ENCODE data around the gene MEGF8. TPM values are rescaled to one million over a fixed set of nuclear protein-coding genes. Genes with fewer than 3 reads are reported as not detected.

The MEGF8 gene
- total and polyA plus RNA-seq, 2 of the 13 experiments (the other 11 are each of a cell fraction or from before 2014, with no cell fraction given): 4.0 to 8.8 TPM

- DNase-seq (ENCODE audit: low spot score) (no peak), ATAC-seq (peak; percentile 72), FAIRE-seq (peak; percentile 63)
- Histone ChIP-seq H3K27me3 (ENCODE audit: control insufficient read depth in 1 of 2, insufficient read depth in 2 of 2, low read length in 2 of 2) (peaks cover 0 to 21% of the 10 kb centered on the region in 2 experiments; a peak in 3 of 5 replicates), H3K4me1 (ENCODE audit: insufficient read depth, low read length) (peaks cover 37% of the 10 kb centered on the region), H3K27ac (ENCODE audit: extremely low read length, insufficient read depth, low read length) (no peak overlapping the region), H3K79me2 (ENCODE audit: insufficient read depth, low read length) (no peaks in the 10 kb centered on the region), H3K9ac (ENCODE audit: insufficient read depth, low read depth, low read length) (peak overlapping the region; percentile 37; the same call in 1 of the 2 replicates), H3K36me3 (replicated peaks in 1 of 2; ENCODE audit: control insufficient read depth in 1 of 2, insufficient read depth in 2 of 2, low read length in 2 of 2) (no peaks in the 10 kb centered on the region), H3K4me2 (ENCODE audit: low read depth, low read length) (peak overlapping the region; percentile 99), H3K4me3 (replicated peaks in 1 of 3; ENCODE audit: insufficient read depth in 1 of 3, low read depth in 2 of 3, low read length in 3 of 3) (peak overlapping the region; percentile 46 to 70 (median 54)), H3K9me3 (ENCODE audit: low read length) (no peaks in the 10 kb centered on the region), H2AFZ (ENCODE audit: low read length) (peak overlapping the region; percentile 90), H4K20me1 (ENCODE audit: insufficient read depth, low read length) (no peaks in the 10 kb centered on the region)
- TF ChIP-seq ZSCAN25 (CRISPR knock-in tag; IDR thresholded peaks at IDR 0.05) (no peak), ZNF501 (CRISPR knock-in tag; IDR thresholded peaks at IDR 0.05) (peak; percentile 20; the same call in 1 of the 2 replicates), SIX1 (CRISPR knock-in tag; IDR thresholded peaks at IDR 0.05; ENCODE audit: borderline replicate concordance) (no peak), PTBP1 (IDR thresholded peaks at IDR 0.05; ENCODE audit: low read depth, low read length, poor library complexity, severe bottlenecking) (no peak), SNAPC4 (CRISPR knock-in tag; IDR thresholded peaks at IDR 0.05) (no peak), ZNF574 (CRISPR knock-in tag; IDR thresholded peaks at IDR 0.05) (0 out of 2 replicates have a peak, but pooled peaks have one; percentile 33), DRAP1 (CRISPR knock-in tag; IDR thresholded peaks at IDR 0.05) (0 out of 2 replicates have a peak, but pooled peaks have one; percentile 23), ZNF605 (CRISPR knock-in tag; IDR thresholded peaks at IDR 0.05) (peak; percentile 71), HNF4A (CRISPR knock-in tag; IDR thresholded peaks at IDR 0.05) (no peak), PHF5A (CRISPR knock-in tag; IDR thresholded peaks at IDR 0.05; ENCODE audit: low read depth, unreplicated experiment) (no peak), GZF1 (CRISPR knock-in tag; IDR thresholded peaks at IDR 0.05) (no peak), CTCF (CRISPR knock-in tag; IDR thresholded peaks at IDR 0.05) (peak; percentile 62)
- intact Hi-C loops (cut with micrococcal nuclease; ENCODE audit: unreplicated experiment): loop anchor here (1.0 kb wide), 1 partner anchor 8 kb away; the partner anchor contains the start of gene MEGF8
- ChIA-PET POLR2A (interaction anchor here (1.1 kb wide), 1 partner anchor 75 kb away, joined by 3 read pairs; no protein-coding TSS in a partner anchor), CTCF (ENCODE audit: low intra/inter-chr PET ratio, low total read pairs) (no interaction called here)
- no TSS peak for BruUV-seq (replicated peaks)
- 12% methylated on average over 6 of the region's 13 CpGs for WGBS (ENCODE audit: low lambda C conversion rate)
- in situ Hi-C loops (cut with HindIII; ENCODE audit: extremely low pct_ligation_motif_present, low pct_unique_long_range_greater_than_20kb): no loop called here
Observed at GRCh38 chr19:42317535-42317934, 7.9 kb upstream of the MEGF8 start.
